ENCODE results near the gene IKZF1. TPM values are rescaled to one million over a fixed set of nuclear protein-coding genes. Genes with fewer than 3 reads are reported as not detected.

The IKZF1 gene
- total RNA-seq, 6 experiments from 2014 or later = not detected

- TF ChIP-seq, protein P1, sequence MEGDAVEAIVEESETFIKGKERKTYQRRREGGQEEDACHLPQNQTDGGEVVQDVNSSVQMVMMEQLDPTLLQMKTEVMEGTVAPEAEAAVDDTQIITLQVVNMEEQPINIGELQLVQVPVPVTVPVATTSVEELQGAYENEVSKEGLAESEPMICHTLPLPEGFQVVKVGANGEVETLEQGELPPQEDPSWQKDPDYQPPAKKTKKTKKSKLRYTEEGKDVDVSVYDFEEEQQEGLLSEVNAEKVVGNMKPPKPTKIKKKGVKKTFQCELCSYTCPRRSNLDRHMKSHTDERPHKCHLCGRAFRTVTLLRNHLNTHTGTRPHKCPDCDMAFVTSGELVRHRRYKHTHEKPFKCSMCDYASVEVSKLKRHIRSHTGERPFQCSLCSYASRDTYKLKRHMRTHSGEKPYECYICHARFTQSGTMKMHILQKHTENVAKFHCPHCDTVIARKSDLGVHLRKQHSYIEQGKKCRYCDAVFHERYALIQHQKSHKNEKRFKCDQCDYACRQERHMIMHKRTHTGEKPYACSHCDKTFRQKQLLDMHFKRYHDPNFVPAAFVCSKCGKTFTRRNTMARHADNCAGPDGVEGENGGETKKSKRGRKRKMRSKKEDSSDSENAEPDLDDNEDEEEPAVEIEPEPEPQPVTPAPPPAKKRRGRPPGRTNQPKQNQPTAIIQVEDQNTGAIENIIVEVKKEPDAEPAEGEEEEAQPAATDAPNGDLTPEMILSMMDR (IDR thresholded peaks at IDR 0.05) = no peak
- H3K36me3 Mint-ChIP-seq (ENCODE audit: low read depth) = no peaks in the 10 kb centered on the region
- H3K27ac Mint-ChIP-seq = no peak overlapping the region
- H3K27me3 Mint-ChIP-seq (ENCODE audit: insufficient read depth) = peaks cover 28% of the 10 kb centered on the region
- no peaks in the 10 kb centered on the region for H3K4me1 Mint-ChIP-seq (ENCODE audit: low read depth)
- no peak overlapping the region for H3K4me3 Mint-ChIP-seq
- DNase-seq = no peak
- no peaks in the 10 kb centered on the region for H3K9me3 Mint-ChIP-seq
These were observed 52.4 kb downstream of the IKZF1 start for GRCh38 chr7:50356945-50357268.

GRCh38 chr7:50357426-50357825 lies 52.9 kb downstream of the IKZF1 start:
- no peaks in the 10 kb centered on the region for H3K36me3 Mint-ChIP-seq (ENCODE audit: low read depth)
- TF ChIP-seq, protein P1 (IDR thresholded peaks at IDR 0.05) = no peak
- H3K4me3 Mint-ChIP-seq = no peak overlapping the region
- H3K9me3 Mint-ChIP-seq = no peaks in the 10 kb centered on the region
- no peaks in the 10 kb centered on the region for H3K4me1 Mint-ChIP-seq (ENCODE audit: low read depth)
- H3K27me3 Mint-ChIP-seq (ENCODE audit: insufficient read depth) = peaks cover 28% of the 10 kb centered on the region
- DNase-seq = no peak
- no peak overlapping the region for H3K27ac Mint-ChIP-seq

- Mint-ChIP-seq H3K4me1 (ENCODE audit: low read depth) (no peaks in the 10 kb centered on the region), H3K9me3 (no peaks in the 10 kb centered on the region), H3K36me3 (ENCODE audit: low read depth) (no peaks in the 10 kb centered on the region), H3K27me3 (ENCODE audit: insufficient read depth) (peaks cover 31% of the 10 kb centered on the region), H3K4me3 (no peak overlapping the region), H3K27ac (no peak overlapping the region)
- DNase-seq = no peak
- TF ChIP-seq, protein P1 (IDR thresholded peaks at IDR 0.05) = no peak
These were observed 53.7 kb downstream of the IKZF1 start for GRCh38 chr7:50358041-50358705.

- H3K4me3 Mint-ChIP-seq = no peak overlapping the region
- peaks cover 31% of the 10 kb centered on the region for H3K27me3 Mint-ChIP-seq (ENCODE audit: insufficient read depth)
- TF ChIP-seq, protein P1 (IDR thresholded peaks at IDR 0.05) = no peak
- no peaks in the 10 kb centered on the region for H3K9me3 Mint-ChIP-seq
- no peak overlapping the region for H3K27ac Mint-ChIP-seq
- DNase-seq = no peak
- H3K36me3 Mint-ChIP-seq (ENCODE audit: low read depth) = no peaks in the 10 kb centered on the region
- H3K4me1 Mint-ChIP-seq (ENCODE audit: low read depth) = no peaks in the 10 kb centered on the region
These were observed 54.3 kb downstream of the IKZF1 start for GRCh38 chr7:50358779-50359178.

DNA sequence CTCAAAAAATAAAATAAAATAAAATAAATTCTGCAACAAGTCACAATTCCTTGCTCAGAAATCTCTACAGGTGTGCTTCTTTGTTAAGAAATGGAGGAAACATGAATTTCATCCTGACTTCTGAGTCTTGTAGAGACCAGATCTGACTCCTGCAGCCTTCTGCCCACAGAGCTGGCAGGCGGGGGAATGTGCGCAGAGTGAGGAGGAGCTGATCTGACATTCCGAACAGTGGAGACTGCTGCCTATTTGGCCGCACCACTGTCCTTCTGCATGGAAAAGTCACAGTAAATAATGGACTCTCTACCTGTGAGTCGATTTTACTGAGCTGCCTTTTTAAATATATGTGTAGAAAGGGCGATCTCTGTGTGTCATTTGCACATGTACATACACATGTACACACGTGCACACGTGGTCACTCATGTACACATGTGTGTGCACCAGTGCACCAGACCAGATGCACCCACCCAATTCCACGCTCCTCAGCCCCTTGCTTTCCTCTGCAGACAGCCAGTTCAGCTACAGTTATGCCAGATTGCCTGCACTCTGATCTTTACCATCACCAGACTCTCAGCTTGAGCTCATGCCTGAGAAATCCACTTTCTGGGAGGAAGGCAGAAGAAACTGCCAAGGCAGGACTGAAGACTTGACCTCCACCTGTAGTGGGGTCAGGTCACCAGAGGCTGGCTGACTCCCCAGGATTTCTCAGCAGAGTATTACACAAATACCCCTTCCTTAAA lies 54.9 kb downstream of the IKZF1 start:
- H3K4me1 Mint-ChIP-seq (ENCODE audit: low read depth) = no peaks in the 10 kb centered on the region
- no peaks in the 10 kb centered on the region for H3K9me3 Mint-ChIP-seq
- DNase-seq = no peak
- no peak overlapping the region for H3K27ac Mint-ChIP-seq
- no peaks in the 10 kb centered on the region for H3K36me3 Mint-ChIP-seq (ENCODE audit: low read depth)
- TF ChIP-seq, protein P1 (IDR thresholded peaks at IDR 0.05) = no peak
- no peak overlapping the region for H3K4me3 Mint-ChIP-seq
- peaks cover 31% of the 10 kb centered on the region for H3K27me3 Mint-ChIP-seq (ENCODE audit: insufficient read depth)

Measured in HFFc6 (cell line).